Peyer's patch (tissue), 4 donors: ENCODE measurements around the gene REXO5. TPM values are rescaled to one million over a fixed set of nuclear protein-coding genes. Genes with fewer than 3 reads are reported as not detected.

ENCODE experiments used
- DNase-seq, 3 donors: peaks; one replicate each; pipeline ENCODE4 v3.0.0-alpha.2; 2017 to 2019
- H3K27ac ChIP-seq, 4 donors: fragments of 200-600 bp; sonication (generic); one replicate each; pipeline ENCODE4 v1.5.1; 2016 to 2019
- H3K27me3 ChIP-seq, 2 donors: fragments of 200-600 bp; sonication (generic); one replicate each; pipeline ENCODE4 v1.5.1; 2019
- H3K36me3 ChIP-seq, 3 donors: fragments of 200-600 bp; sonication (generic); one replicate each; pipeline ENCODE4 v1.5.1; 2016 to 2019
- H3K4me1 ChIP-seq, 4 donors: fragments of 200-600 bp; sonication (generic); one replicate each; pipeline ENCODE4 v1.5.1; 2016 to 2019
- H3K4me3 ChIP-seq, 4 donors: fragments of 200-600 bp; sonication (generic); 1 replicate in 3 of 4; 2 replicates in 1 of 4; pipeline ENCODE4 v1.5.1; 2016 to 2019; ENCODE audit warnings: mild to moderate bottlenecking in 1 of 4
- H3K9me3 ChIP-seq, 4 donors: fragments of 200-600 bp; sonication (generic); one replicate each; pipeline ENCODE4 v1.5.1; 2016 to 2019; ENCODE audit warnings: mild to moderate bottlenecking in 1 of 4
- CTCF ChIP-seq, 6 experiments: fragments of 450-650 bp in 4 of 6; fragments of 200-600 bp in 2 of 6; sonication (generic) in 1 of 6; IDR thresholded peaks; one replicate each; pipeline ENCODE4 v1.5.1; 2017 to 2019; ENCODE audit warnings: antibody characterized with exemption in 6 of 6, mild to moderate bottlenecking in 3 of 6, moderate library complexity in 1 of 6
- POLR2A ChIP-seq, 2 donors: fragments of 450-650 bp; IDR thresholded peaks; one replicate each; pipeline ENCODE4 v1.5.1; 2017; ENCODE audit warnings: antibody characterized with exemption in 2 of 2, mild to moderate bottlenecking in 2 of 2, moderate library complexity in 2 of 2
- total RNA-seq, 4 donors: library from RNA; depleted of rRNA; stranded (reverse); fragments of >200 nt; gene quantifications; one replicate each; pipeline ENCODE4 v1.1.0, GENCODE V29; 2016

Gene REXO5
- total RNA-seq, 4 donors from 2014 or later, result 2.3 to 3.6 (median 2.9) TPM

DNA sequence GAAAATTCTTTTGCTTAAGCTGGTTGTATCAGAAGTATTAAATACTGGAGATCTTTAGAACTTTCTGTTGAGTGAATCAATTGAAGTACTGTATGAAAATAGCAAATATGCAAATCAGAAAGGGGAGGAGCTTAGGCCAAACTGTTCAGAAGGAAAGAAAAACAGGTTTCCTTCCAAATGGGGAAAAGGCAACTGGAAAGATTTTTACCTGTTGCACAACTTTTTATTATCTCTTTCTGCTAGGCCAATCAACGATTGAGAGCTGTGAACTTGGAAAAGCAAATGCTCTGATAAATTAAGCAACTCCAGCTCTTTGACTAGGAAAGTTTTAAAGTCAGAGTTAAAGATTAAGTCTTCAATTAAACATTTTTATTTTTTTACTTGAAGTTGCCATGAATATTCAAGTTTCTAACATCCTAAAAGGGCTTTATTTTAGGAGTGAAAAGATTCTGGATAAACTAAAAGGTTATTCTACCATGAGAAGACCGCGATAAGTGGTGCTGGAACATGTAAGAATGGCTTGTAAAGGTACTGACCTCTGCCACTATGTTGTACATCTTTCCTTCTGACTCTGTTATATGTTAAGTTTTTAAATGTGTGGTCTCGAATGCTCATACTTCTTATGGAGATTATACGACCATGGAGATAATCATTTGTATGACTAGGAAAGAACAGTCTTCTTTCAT, 77.4 kb downstream of the REXO5 start:
- Histone ChIP-seq H3K27ac (no peak overlapping the region), H3K36me3 (no peaks in the 10 kb centered on the region), H3K9me3 (no peaks in the 10 kb centered on the region), H3K27me3 (no peaks in the 10 kb centered on the region), H3K4me3 (no peak overlapping the region), H3K4me1 (peaks cover 0 to 15% (median 0%) of the 10 kb centered on the region in 4 donors)
- TF ChIP-seq CTCF (IDR thresholded peaks at IDR 0.05), result no peak
- DNase-seq, result no peak

DNA sequence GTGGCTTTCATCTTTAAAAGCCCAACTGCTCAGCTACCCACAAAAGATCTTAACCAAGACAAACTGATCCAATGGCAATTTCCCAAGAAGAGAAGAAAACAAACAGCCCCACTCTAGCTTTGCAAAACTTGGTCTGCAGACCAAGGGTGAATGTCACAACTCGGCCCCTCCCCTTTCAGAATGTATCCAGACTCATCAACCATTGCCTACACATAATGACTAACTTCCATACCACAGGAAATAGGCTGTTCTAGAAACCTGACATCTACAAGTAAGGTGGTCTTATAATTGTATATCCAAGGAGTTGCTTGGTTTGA, 77.9 kb downstream of the REXO5 start:
- Histone ChIP-seq H3K9me3 (no peaks in the 10 kb centered on the region), H3K4me1 (peaks cover 0 to 10% (median 0%) of the 10 kb centered on the region in 4 donors), H3K27me3 (no peaks in the 10 kb centered on the region), H3K36me3 (no peaks in the 10 kb centered on the region), H3K27ac (peak overlapping the region in 1 of 4 donors; percentile 9), H3K4me3 (no peak overlapping the region)
- TF ChIP-seq POLR2A (IDR thresholded peaks at IDR 0.05), result no peak
- TF ChIP-seq CTCF (IDR thresholded peaks at IDR 0.05), result no peak
- DNase-seq, result no peak

DNA sequence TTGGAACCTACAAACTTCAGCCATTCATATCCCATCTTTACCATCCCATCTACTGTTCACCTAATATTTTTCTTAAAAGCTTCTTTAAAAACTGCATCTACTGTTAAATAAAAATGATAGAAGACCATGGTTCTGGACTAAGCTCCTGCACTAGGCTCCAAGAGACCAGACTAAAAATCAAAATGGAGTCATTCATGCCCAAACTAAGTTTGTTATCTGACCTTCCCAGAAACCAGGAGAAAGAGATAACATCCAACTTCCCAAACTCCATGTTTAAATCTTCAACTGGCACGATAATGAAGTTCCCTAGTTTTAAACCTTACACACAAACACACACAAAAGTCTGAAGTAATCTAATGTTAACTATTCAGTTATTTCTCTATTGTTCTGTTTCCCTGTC, 80.0 kb downstream of the REXO5 start:
- TF ChIP-seq CTCF (IDR thresholded peaks at IDR 0.05) (no peak), POLR2A (IDR thresholded peaks at IDR 0.05) (no peak)
- Histone ChIP-seq H3K4me1 (peaks cover 0 to 16% (median 0%) of the 10 kb centered on the region in 4 donors), H3K27me3 (no peaks in the 10 kb centered on the region), H3K27ac (no peak overlapping the region), H3K4me3 (no peak overlapping the region), H3K9me3 (no peaks in the 10 kb centered on the region), H3K36me3 (no peaks in the 10 kb centered on the region)
- no peak for DNase-seq

- no peaks in the 10 kb centered on the region for H3K36me3 ChIP-seq
- no peak overlapping the region for H3K27ac ChIP-seq
- TF ChIP-seq POLR2A (IDR thresholded peaks at IDR 0.05) (no peak), CTCF (IDR thresholded peaks at IDR 0.05) (no peak)
- no peak overlapping the region for H3K4me3 ChIP-seq
- H3K4me1 ChIP-seq, result peaks cover 0 to 16% (median 0%) of the 10 kb centered on the region in 4 donors
- H3K27me3 ChIP-seq, result no peaks in the 10 kb centered on the region
- no peak for DNase-seq
- no peaks in the 10 kb centered on the region for H3K9me3 ChIP-seq
These were observed 80.9 kb downstream of the REXO5 start for GRCh38 chr16:20887207-20887606.

GRCh38 chr16:20889625-20890275, 83.4 kb downstream of the REXO5 start:
- H3K27ac ChIP-seq, result no peak overlapping the region
- no peaks in the 10 kb centered on the region for H3K27me3 ChIP-seq
- H3K4me3 ChIP-seq, result no peak overlapping the region
- no peaks in the 10 kb centered on the region for H3K9me3 ChIP-seq
- H3K4me1 ChIP-seq, result peaks cover 0 to 11% (median 0%) of the 10 kb centered on the region in 4 donors
- DNase-seq, result no peak
- H3K36me3 ChIP-seq, result peaks cover 0 to 10% (median 0%) of the 10 kb centered on the region in 3 donors
- TF ChIP-seq POLR2A (IDR thresholded peaks at IDR 0.05) (no peak), CTCF (IDR thresholded peaks at IDR 0.05) (no peak)
